Mammary epithelial cell (primary cell): Measurements from ENCODE around the gene RHOD.

Source experiments
- CTCF ChIP-seq, 2 donors: IDR thresholded peaks in 1 of 2; conservative IDR thresholded peaks in 1 of 2; 2 replicates each; pipeline ENCODE4 v1.5.1; 2011 to 2012; ENCODE audit warnings: inconsistent platforms in 2 of 2, low read length in 2 of 2, mild to moderate bottlenecking in 2 of 2, control low read depth in 1 of 2, low read depth in 1 of 2; ENCODE audit not compliant: insufficient read depth in 1 of 2; ENCODE audit errors: extremely low read depth in 1 of 2
- EZH2 ChIP-seq: IDR thresholded peaks from 2 replicates; pipeline ENCODE4 v1.6.1; 2012; ENCODE audit warnings: low read length, inconsistent platforms, borderline replicate concordance

- no peak for TF ChIP-seq CTCF (conservative IDR thresholded peaks at IDR 0.05 in 1 of 2, IDR thresholded peaks at IDR 0.05 in 1 of 2; ENCODE audit: extremely low read depth in 1 of 2, insufficient read depth in 1 of 2, low read depth in 1 of 2, low read length in 2 of 2)
- no peak for TF ChIP-seq EZH2
Measured at GRCh38 chr11:67014343-67014742, 42.3 kb upstream of the RHOD start.
